Fibroblast of mammary gland (primary cell): ENCODE data around the gene RNF126.
"Not testable (repeated sequence)": the region's sequence is repeated elsewhere in the genome, so short reads cannot be mapped to it uniquely, and the experiment has no call there.

Experiments
- DNase-seq: peaks from one replicate; pipeline ENCODE4 v3.0.0-alpha.2; 2010; ENCODE audit warnings: low read depth
- H3K4me3 ChIP-seq: 2 replicates; pipeline ENCODE4 v1.5.1; 2011; ENCODE audit warnings: low read depth, mild to moderate bottlenecking, low read length, moderate library complexity; ENCODE audit not compliant: control insufficient read depth
- CTCF ChIP-seq: conservative IDR thresholded peaks from 2 replicates; pipeline ENCODE4 v1.5.1; 2011; ENCODE audit warnings: low read depth, low read length, inconsistent platforms; ENCODE audit not compliant: control insufficient read depth, insufficient read depth

The RNF126 gene

GRCh38 chr19:634975-635652 lies 27.9 kb downstream of the RNF126 start:
- no peak for TF ChIP-seq CTCF
- no peak overlapping the region for H3K4me3 ChIP-seq
- DNase-seq: no peak

- no peak for DNase-seq
- TF ChIP-seq CTCF: no peak
- H3K4me3 ChIP-seq: peak overlapping the region; percentile 86
Measured at GRCh38 chr19:633786-634639, 29.0 kb downstream of the RNF126 start.

GRCh38 chr19:633068-633785 lies 29.8 kb downstream of the RNF126 start, which contains the start of gene POLRMT:
Gene POLRMT (minus strand): TSS chr19:633537. CDS start chr19:633512, 25 bp downstream.
- H3K4me3 ChIP-seq: peak within 1 kb of the TSS; percentile 86
- no peak for TF ChIP-seq CTCF
- DNase-seq: peak; percentile 98

- no peak for TF ChIP-seq CTCF
- peak; percentile 51 for DNase-seq
- H3K4me3 ChIP-seq: peak overlapping the region; percentile 78
Measured at GRCh38 chr19:632579-633067, 30.4 kb downstream of the RNF126 start.

- TF ChIP-seq CTCF: no peak
- no peak for DNase-seq
Measured at GRCh38 chr19:629961-630714, 32.9 kb downstream of the RNF126 start.

GRCh38 chr19:629515-629914 lies 33.5 kb downstream of the RNF126 start:
- not testable (repeated sequence) for H3K4me3 ChIP-seq, DNase-seq

More at GRCh38 chr19:629961-630714, 32.9 kb downstream of the RNF126 start:
- no peak overlapping the region for H3K4me3 ChIP-seq
